Measurements from ENCODE around the gene PDK1.
"Not testable (repeated sequence)": the region's sequence is repeated elsewhere in the genome, so short reads cannot be mapped to it uniquely, and the experiment has no call there.

PDK1 gene

GRCh38 chr2:172555522-172556283, at the start of gene PDK1:
Gene PDK1 (plus strand): TSS chr2:172556090. CDS start chr2:172556151, 61 bp downstream.
- peak; percentile 81 for DNase-seq

- no peak for DNase-seq
Measured at GRCh38 chr2:172507199-172507598, 48.7 kb upstream of the PDK1 start.

- DNase-seq, result no peak
Measured at GRCh38 chr2:172510088-172510487, 45.8 kb upstream of the PDK1 start.

GRCh38 chr2:172510548-172510947, 45.3 kb upstream of the PDK1 start:
- DNase-seq, result no peak

- no peak for DNase-seq
Measured at GRCh38 chr2:172512810-172513523, 42.9 kb upstream of the PDK1 start.

- DNase-seq, result no peak
Measured at GRCh38 chr2:172513524-172513900, 42.4 kb upstream of the PDK1 start.

- DNase-seq, result no peak
Measured at GRCh38 chr2:172513935-172514586, 41.8 kb upstream of the PDK1 start.

GRCh38 chr2:172516299-172516698, 39.6 kb upstream of the PDK1 start:
- DNase-seq, result no peak

- no peak for DNase-seq
Measured at GRCh38 chr2:172518995-172519394, 36.9 kb upstream of the PDK1 start.

- DNase-seq, result no peak
Measured at GRCh38 chr2:172525601-172526000, 30.3 kb upstream of the PDK1 start.

GRCh38 chr2:172531309-172531708, 24.6 kb upstream of the PDK1 start:
- DNase-seq, result no peak

- not testable (repeated sequence) for DNase-seq
Measured at GRCh38 chr2:172532461-172532860, 23.4 kb upstream of the PDK1 start.

- no peak for DNase-seq
Measured at GRCh38 chr2:172533687-172534086, 22.2 kb upstream of the PDK1 start.

GRCh38 chr2:172535119-172535518, 20.8 kb upstream of the PDK1 start:
- DNase-seq, result no peak

GRCh38 chr2:172537851-172538250, 18.0 kb upstream of the PDK1 start:
- DNase-seq, result not testable (repeated sequence)

- DNase-seq, result no peak
Measured at GRCh38 chr2:172539767-172540166, 16.1 kb upstream of the PDK1 start.

GRCh38 chr2:172540421-172540820, 15.5 kb upstream of the PDK1 start:
- DNase-seq, result no peak

GRCh38 chr2:172545408-172546075, 10.3 kb upstream of the PDK1 start:
- no peak for DNase-seq

GRCh38 chr2:172549131-172549530, 6.8 kb upstream of the PDK1 start:
- no peak for DNase-seq

GRCh38 chr2:172549802-172550201, 6.1 kb upstream of the PDK1 start:
- not testable (repeated sequence) for DNase-seq

GRCh38 chr2:172550419-172550818, 5.5 kb upstream of the PDK1 start:
- DNase-seq, result no peak

GRCh38 chr2:172551271-172551670, 4.6 kb upstream of the PDK1 start:
- no peak for DNase-seq

- DNase-seq, result no peak
Measured at GRCh38 chr2:172552547-172553291, 3.2 kb upstream of the PDK1 start.

All from NCI-H1105 treated with DMSO at 0.1 percent for 48 hours (cell line).